Neuronal stem cell (in vitro differentiated cells): ENCODE data around the gene HYAL3. TPM values are rescaled to one million over a fixed set of nuclear protein-coding genes. Genes with fewer than 3 reads are reported as not detected.

Source experiments
- DNase-seq: peaks from one replicate; pipeline ENCODE4 v3.0.0-alpha.2; 2013; ENCODE audit warnings: low spot score
- H2AFZ ChIP-seq: one replicate; pipeline ENCODE4 v1.6.1; 2013; ENCODE audit warnings: mild to moderate bottlenecking, low read length, inconsistent platforms
- H2AK5ac ChIP-seq: 2 replicates; pipeline ENCODE4 v1.6.1; 2013; ENCODE audit warnings: low read depth, mild to moderate bottlenecking, inconsistent platforms, low read length, moderate library complexity, mixed read lengths
- H2BK120ac ChIP-seq: 2 replicates; pipeline ENCODE4 v1.6.1; 2013; ENCODE audit warnings: low read depth, mild to moderate bottlenecking, inconsistent platforms, low read length, moderate library complexity, mixed read lengths
- H2BK12ac ChIP-seq: one replicate; pipeline ENCODE4 v1.6.1; 2013; ENCODE audit warnings: low read length, inconsistent platforms
- H2BK15ac ChIP-seq: 2 replicates; pipeline ENCODE4 v1.6.1; 2013; ENCODE audit warnings: mild to moderate bottlenecking, low read length, inconsistent platforms, mixed read lengths
- H2BK5ac ChIP-seq: one replicate; pipeline ENCODE4 v1.6.1; 2013; ENCODE audit warnings: inconsistent platforms, mild to moderate bottlenecking, low read length, moderate library complexity
- H3K14ac ChIP-seq: one replicate; pipeline ENCODE4 v1.6.1; 2013; ENCODE audit warnings: low read length, inconsistent platforms
- H3K18ac ChIP-seq: 2 replicates; pipeline ENCODE4 v1.6.1; 2013; ENCODE audit warnings: low read length, inconsistent platforms
- H3K23ac ChIP-seq: 2 replicates; pipeline ENCODE4 v1.6.1; 2013; ENCODE audit warnings: low read depth, mild to moderate bottlenecking, mixed read lengths, low read length, inconsistent platforms; ENCODE audit not compliant: poor library complexity
- H3K27ac ChIP-seq: replicated peaks from 3 replicates; pipeline ENCODE4 v1.5.1; 2013; ENCODE audit warnings: low read length, inconsistent platforms
- H3K27me3 ChIP-seq, 3 experiments: 2 replicates each; pipeline ENCODE4 v1.6.1; 2013; ENCODE audit warnings: low read length in 3 of 3, mild to moderate bottlenecking in 2 of 3, inconsistent platforms in 1 of 3, low read depth in 1 of 3, mixed read lengths in 1 of 3, moderate library complexity in 1 of 3; ENCODE audit not compliant: control insufficient read depth in 3 of 3, insufficient read depth in 3 of 3
- H3K36me3 ChIP-seq, 2 donors: replicated peaks in 1 of 2; 2 replicates each; pipeline ENCODE4 v1.6.1; 2013; ENCODE audit warnings: low read length in 2 of 2; ENCODE audit not compliant: control insufficient read depth in 2 of 2, insufficient read depth in 2 of 2
- H3K4ac ChIP-seq: 2 replicates; pipeline ENCODE4 v1.6.1; 2013; ENCODE audit warnings: inconsistent platforms, mild to moderate bottlenecking, low read length, moderate library complexity
- H3K4me1 ChIP-seq, 2 donors: 1 replicate in 1 of 2; 2 replicates in 1 of 2; pipeline ENCODE4 v1.6.1; 2013; ENCODE audit warnings: low read length in 2 of 2, low read depth in 1 of 2; ENCODE audit not compliant: control insufficient read depth in 2 of 2, insufficient read depth in 1 of 2
- H3K4me2 ChIP-seq: one replicate; pipeline ENCODE4 v1.6.1; 2013; ENCODE audit warnings: mild to moderate bottlenecking, low read length, inconsistent platforms; ENCODE audit not compliant: insufficient read depth, poor library complexity, severe bottlenecking
- H3K4me3 ChIP-seq, 2 donors: 2 replicates each; pipeline ENCODE4 v1.5.1; 2013; ENCODE audit warnings: low read length in 2 of 2, mild to moderate bottlenecking in 2 of 2, inconsistent platforms in 1 of 2, moderate library complexity in 1 of 2
- H3K79me1 ChIP-seq: one replicate; pipeline ENCODE4 v1.6.1; 2013; ENCODE audit warnings: low read depth, mild to moderate bottlenecking, inconsistent platforms, low read length, moderate library complexity
- H3K9ac ChIP-seq: one replicate; pipeline ENCODE4 v1.6.1; 2013; ENCODE audit warnings: mild to moderate bottlenecking, low read depth, low read length, inconsistent platforms; ENCODE audit not compliant: poor library complexity
- H3K9me3 ChIP-seq, 2 donors: replicated peaks in 1 of 2; 2 replicates each; pipeline versions ENCODE3 to v1.6.1; 2013; ENCODE audit warnings: low read length in 2 of 2, mild to moderate bottlenecking in 2 of 2, inconsistent platforms in 1 of 2, low read depth in 1 of 2, mixed read lengths in 1 of 2, moderate library complexity in 1 of 2; ENCODE audit not compliant: control insufficient read depth in 2 of 2, insufficient read depth in 1 of 2
- H4K8ac ChIP-seq: one replicate; pipeline ENCODE4 v1.6.1; 2013; ENCODE audit warnings: low read depth, mild to moderate bottlenecking, inconsistent platforms, low read length, moderate library complexity
- H4K91ac ChIP-seq: one replicate; pipeline ENCODE4 v1.6.1; 2013; ENCODE audit warnings: low read length, low read depth, mild to moderate bottlenecking, inconsistent platforms; ENCODE audit not compliant: poor library complexity
- WGBS, 2 donors: extraction: QIAGEN DNeasy Blood & Tissue Kit; methylation state at CpG; one replicate each; pipeline ENCODE4 v1.1.7; 2013; ENCODE audit warnings: missing lambda C conversion rate in 2 of 2, mixed read lengths in 1 of 2; ENCODE audit not compliant: insufficient read length in 2 of 2, insufficient replicate concordance in 1 of 2; ENCODE audit errors: extremely low coverage in 2 of 2; 5-methylcytosine and 5-hydroxymethylcytosine counted together
- polyA plus RNA-seq, 2 experiments: library from polyadenylated mRNA; stranded (reverse); fragments of 200-250 nt; gene quantifications; one replicate each; pipeline ENCODE4 v1.2.3, GENCODE V29; 2013

Gene HYAL3, protein sequence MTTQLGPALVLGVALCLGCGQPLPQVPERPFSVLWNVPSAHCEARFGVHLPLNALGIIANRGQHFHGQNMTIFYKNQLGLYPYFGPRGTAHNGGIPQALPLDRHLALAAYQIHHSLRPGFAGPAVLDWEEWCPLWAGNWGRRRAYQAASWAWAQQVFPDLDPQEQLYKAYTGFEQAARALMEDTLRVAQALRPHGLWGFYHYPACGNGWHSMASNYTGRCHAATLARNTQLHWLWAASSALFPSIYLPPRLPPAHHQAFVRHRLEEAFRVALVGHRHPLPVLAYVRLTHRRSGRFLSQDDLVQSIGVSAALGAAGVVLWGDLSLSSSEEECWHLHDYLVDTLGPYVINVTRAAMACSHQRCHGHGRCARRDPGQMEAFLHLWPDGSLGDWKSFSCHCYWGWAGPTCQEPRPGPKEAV
- 2.5 TPM for polyA plus RNA-seq (2013, experiment 1 of 2)
- 2.0 TPM for polyA plus RNA-seq (2013, experiment 2 of 2)

DNA sequence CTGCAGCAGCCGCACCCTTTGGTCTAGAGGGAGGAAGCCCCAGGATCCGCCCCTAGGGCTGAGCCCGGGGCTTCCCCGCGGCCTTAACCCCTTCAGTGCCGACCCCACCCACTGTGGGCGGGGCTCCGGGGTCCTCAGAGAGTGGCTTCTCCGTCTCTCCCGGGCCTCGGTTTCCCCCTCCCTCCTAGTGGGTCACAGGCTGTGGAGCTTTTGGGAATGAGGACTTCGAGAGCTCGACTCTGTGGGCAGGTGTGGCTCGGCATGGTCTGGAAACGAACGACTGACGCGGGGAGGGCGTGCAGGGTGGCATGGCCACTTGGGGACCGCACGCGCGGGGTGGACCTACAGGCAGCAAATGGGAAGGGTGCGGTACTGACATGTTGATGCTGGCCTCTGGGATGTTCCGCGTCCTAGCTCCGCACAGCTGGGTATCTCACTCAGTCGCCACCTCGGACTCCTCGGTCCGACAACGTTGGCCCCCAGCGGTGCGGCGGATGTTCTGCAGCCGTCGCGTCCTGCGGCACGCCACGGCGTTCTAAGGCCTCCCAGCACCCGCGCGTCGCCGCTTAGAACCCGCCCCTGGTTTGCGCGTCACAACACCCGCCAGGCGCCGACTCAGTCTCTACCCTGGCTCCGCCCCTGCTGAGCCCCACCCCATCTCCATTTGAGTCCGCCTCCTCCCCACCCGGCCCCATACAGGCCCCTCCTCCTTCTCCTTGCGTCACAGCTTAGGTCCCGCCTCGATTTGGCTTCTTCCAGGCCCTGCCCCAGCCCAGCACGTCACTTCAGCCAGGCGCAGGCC lies at the start of gene HYAL3, which contains the start of gene NAA80:
HYAL3 (minus strand) TSS at position 570 of the 802 bp plus-strand sequence. CDS start 3,803 bp downstream, outside the sequence.
NAA80 (minus strand) TSS at position 570 of the 802 bp plus-strand sequence. CDS start 1,942 bp downstream, outside the sequence.
- H3K23ac ChIP-seq = peak within 1 kb of the TSS; percentile 90
- peak within 1 kb of the TSS; percentile 82 to 95 for H3K4me3 ChIP-seq
- peak within 1 kb of the TSS; percentile 100 for H3K4me2 ChIP-seq
- H2AFZ ChIP-seq = peak within 1 kb of the TSS; percentile 91
- no CpG with 5 or more reads among the region's 61 CpGs for WGBS, 2 donors
- H3K9ac ChIP-seq = peak within 1 kb of the TSS; percentile 99
- H2BK15ac ChIP-seq = peak within 1 kb of the TSS; percentile 75
- peak within 1 kb of the TSS; percentile 92 for H2AK5ac ChIP-seq
- H3K18ac ChIP-seq = peak within 1 kb of the TSS; percentile 95
- peak within 1 kb of the TSS; percentile 97 for H3K14ac ChIP-seq
- H3K79me1 ChIP-seq = no peaks in the 10 kb centered on the region
- DNase-seq = peak; percentile 99
- H2BK12ac ChIP-seq = peak within 1 kb of the TSS; percentile 87
- peak within 1 kb of the TSS; percentile 88 for H2BK5ac ChIP-seq
- H4K91ac ChIP-seq = peak within 1 kb of the TSS; percentile 64
- H3K27me3 ChIP-seq = no peaks in the 10 kb centered on the region
- no peak within 1 kb of the TSS for H2BK120ac ChIP-seq
- peak within 1 kb of the TSS; percentile 23 for H3K4ac ChIP-seq
- no peak within 1 kb of the TSS for H4K8ac ChIP-seq
- no peaks in the 10 kb centered on the region for H3K36me3 ChIP-seq
- peak within 1 kb of the TSS; percentile 31 for H3K27ac ChIP-seq
- no peaks in the 10 kb centered on the region for H3K9me3 ChIP-seq
- peaks cover 12 to 14% of the 10 kb centered on the region in 2 donors for H3K4me1 ChIP-seq

DNA sequence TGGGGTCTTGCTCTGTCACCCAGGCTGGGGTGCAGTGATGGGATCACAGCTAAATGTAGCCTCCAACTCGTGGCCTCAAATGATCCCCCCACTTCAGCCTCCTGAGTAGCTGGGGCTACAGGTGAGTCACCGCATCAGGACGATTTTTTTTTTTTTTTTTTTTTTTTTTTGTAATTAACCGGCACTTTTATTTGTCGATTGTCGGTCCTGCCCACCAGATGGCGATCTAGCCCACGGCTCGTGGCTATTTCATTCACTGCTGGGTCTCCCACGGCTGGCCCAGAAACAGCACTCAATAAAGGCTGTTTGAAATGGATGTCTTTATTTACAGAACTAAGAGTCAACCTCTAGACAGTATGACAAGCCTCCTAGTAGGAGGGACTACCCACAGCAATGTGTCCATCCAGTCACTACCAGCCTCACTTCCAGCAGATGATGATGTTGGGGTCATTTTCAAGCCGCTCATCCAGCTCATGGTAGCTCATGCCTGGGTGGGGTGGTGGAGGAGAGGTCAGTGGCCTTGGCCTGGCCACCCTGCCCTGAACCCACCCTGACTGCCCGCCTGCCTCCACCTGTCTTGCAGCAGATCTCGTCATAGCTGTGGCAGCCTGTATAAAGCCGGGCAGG lies 48.1 kb upstream of the HYAL3 start:
- H4K91ac ChIP-seq = no peak overlapping the region
- no peak overlapping the region for H3K4me2 ChIP-seq
- no peak overlapping the region for H2BK15ac ChIP-seq
- WGBS, 2 donors = no CpG with 5 or more reads among the region's 14 CpGs
- peaks cover 13 to 16% of the 10 kb centered on the region in 2 donors for H3K4me1 ChIP-seq
- H3K36me3 ChIP-seq = peaks cover 13 to 16% of the 10 kb centered on the region in 2 donors
- no peak overlapping the region for H3K14ac ChIP-seq
- no peak overlapping the region for H2BK12ac ChIP-seq
- H3K27me3 ChIP-seq = peaks cover 0 to 37% (median 17%) of the 10 kb centered on the region in 3 experiments
- no peak overlapping the region for H3K4ac ChIP-seq
- H2BK120ac ChIP-seq = no peak overlapping the region
- H3K79me1 ChIP-seq = peaks cover 3% of the 10 kb centered on the region
- H2BK5ac ChIP-seq = no peak overlapping the region
- no peaks in the 10 kb centered on the region for H3K9me3 ChIP-seq
- H3K18ac ChIP-seq = no peak overlapping the region
- no peak overlapping the region for H2AFZ ChIP-seq
- no peak overlapping the region for H3K23ac ChIP-seq
- H3K9ac ChIP-seq = no peak overlapping the region
- DNase-seq = peak; percentile 63
- H2AK5ac ChIP-seq = no peak overlapping the region
- no peak overlapping the region for H4K8ac ChIP-seq
- no peak overlapping the region for H3K27ac ChIP-seq
- H3K4me3 ChIP-seq = no peak overlapping the region

DNA sequence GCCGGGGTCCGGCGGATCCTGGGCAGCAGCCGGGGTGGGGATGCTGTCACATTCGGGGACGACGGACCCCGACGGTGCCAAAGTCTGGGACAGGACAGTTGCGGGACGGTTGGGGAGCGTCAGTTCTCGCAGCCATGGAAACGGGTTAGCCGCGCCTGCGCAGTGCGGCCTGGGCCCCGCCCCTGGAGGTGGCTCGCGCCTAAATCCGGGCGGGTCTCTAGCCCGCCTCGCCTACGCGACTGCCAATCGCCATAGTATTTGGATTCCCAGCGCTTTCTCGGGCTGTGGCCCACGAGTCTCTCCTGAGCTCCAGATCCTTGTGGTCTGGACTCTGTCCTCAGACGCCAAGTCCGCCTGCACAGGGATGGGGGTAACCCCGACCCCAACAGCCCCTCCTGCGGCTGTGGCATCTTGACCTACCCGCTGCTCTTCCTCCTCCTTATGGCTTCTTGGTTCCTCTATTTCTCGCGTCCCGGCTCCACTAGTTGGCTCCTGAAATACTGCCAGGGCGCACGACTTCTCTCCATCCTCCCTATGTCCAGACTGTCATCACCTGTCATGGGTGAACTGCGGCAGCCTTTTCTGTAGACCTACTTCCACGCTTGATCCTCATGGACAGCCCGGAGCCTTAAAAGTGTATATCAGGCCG lies 46.5 kb upstream of the HYAL3 start, which contains the start of gene ZMYND10:
ZMYND10 (minus strand) TSS at position 147 of the 649 bp plus-strand sequence. CDS start 153 bp downstream, outside the sequence.
- Histone ChIP-seq H3K4me1 (peaks cover 7 to 10% of the 10 kb centered on the region in 2 donors), H3K14ac (peak within 1 kb of the TSS; percentile 73), H4K91ac (no peak within 1 kb of the TSS), H3K4me3 (peak within 1 kb of the TSS; percentile 15 to 73), H3K9me3 (no peaks in the 10 kb centered on the region), H3K36me3 (peaks cover 13 to 16% of the 10 kb centered on the region in 2 donors), H3K27ac (no peak within 1 kb of the TSS), H2AFZ (peak within 1 kb of the TSS; percentile 78), H2BK120ac (no peak within 1 kb of the TSS), H2BK12ac (no peak within 1 kb of the TSS), H3K4ac (no peak within 1 kb of the TSS), H2AK5ac (no peak within 1 kb of the TSS), H3K18ac (peak within 1 kb of the TSS; percentile 84), H2BK5ac (peak within 1 kb of the TSS; percentile 21), H3K4me2 (peak within 1 kb of the TSS; percentile 96), H3K27me3 (peaks cover 4 to 53% (median 33%) of the 10 kb centered on the region in 3 experiments), H2BK15ac (peak within 1 kb of the TSS; percentile 15), H3K79me1 (no peaks in the 10 kb centered on the region), H3K9ac (no peak within 1 kb of the TSS), H3K23ac (no peak within 1 kb of the TSS), H4K8ac (no peak within 1 kb of the TSS)
- no CpG with 5 or more reads among the region's 45 CpGs for WGBS, 2 donors
- peak; percentile 68 for DNase-seq
